Trophoblast cell (in vitro differentiated cells and primary cell): Measurements from ENCODE around the gene IGF1R.

Source experiments
- DNase-seq, 2 donors: peaks; one replicate each; pipeline ENCODE4 v3.0.0-alpha.2; 2016
- H2AFZ ChIP-seq: 2 replicates; pipeline ENCODE4 v1.6.1; 2013; ENCODE audit warnings: low read length, moderate library complexity, mild to moderate bottlenecking; ENCODE audit not compliant: insufficient read depth, poor library complexity
- H2AK5ac ChIP-seq: 2 replicates; pipeline ENCODE4 v1.6.1; 2013; ENCODE audit warnings: mild to moderate bottlenecking, low read length
- H2BK120ac ChIP-seq: 2 replicates; pipeline ENCODE4 v1.6.1; 2013; ENCODE audit warnings: low read length, mild to moderate bottlenecking, moderate library complexity; ENCODE audit not compliant: insufficient read depth, poor library complexity
- H2BK12ac ChIP-seq: 2 replicates; pipeline ENCODE4 v1.6.1; 2013; ENCODE audit warnings: mild to moderate bottlenecking, low read length, moderate library complexity
- H2BK5ac ChIP-seq: 2 replicates; pipeline ENCODE4 v1.6.1; 2013; ENCODE audit warnings: low read length, low read depth, moderate library complexity, mild to moderate bottlenecking; ENCODE audit not compliant: poor library complexity
- H3K14ac ChIP-seq: 2 replicates; pipeline ENCODE4 v1.6.1; 2013; ENCODE audit warnings: mild to moderate bottlenecking, low read length
- H3K18ac ChIP-seq: 2 replicates; pipeline ENCODE4 v1.6.1; 2013; ENCODE audit warnings: mild to moderate bottlenecking, low read length
- H3K23ac ChIP-seq: 2 replicates; pipeline ENCODE4 v1.6.1; 2013; ENCODE audit warnings: low read length
- H3K27ac ChIP-seq: 2 replicates; pipeline ENCODE4 v1.5.1; 2013; ENCODE audit warnings: low read depth, mild to moderate bottlenecking, inconsistent platforms, low read length, moderate library complexity
- H3K27me3 ChIP-seq: 2 replicates; pipeline ENCODE4 v1.6.1; 2013; ENCODE audit warnings: inconsistent platforms, mild to moderate bottlenecking, low read length, moderate library complexity; ENCODE audit not compliant: insufficient read depth
- H3K36me3 ChIP-seq, 2 experiments: 1 replicate in 1 of 2; 2 replicates in 1 of 2; pipeline ENCODE4 v1.6.1; 2013; ENCODE audit warnings: low read length in 2 of 2, mild to moderate bottlenecking in 2 of 2, moderate library complexity in 1 of 2; ENCODE audit not compliant: insufficient read depth in 2 of 2, control insufficient read depth in 1 of 2
- H3K4ac ChIP-seq: 2 replicates; pipeline ENCODE4 v1.6.1; 2013; ENCODE audit warnings: low read depth, mild to moderate bottlenecking, low read length, moderate library complexity
- H3K4me1 ChIP-seq, 2 experiments: 1 replicate in 1 of 2; 2 replicates in 1 of 2; pipeline ENCODE4 v1.6.1; 2013; ENCODE audit warnings: low read length in 2 of 2, mild to moderate bottlenecking in 2 of 2, moderate library complexity in 1 of 2; ENCODE audit not compliant: insufficient read depth in 2 of 2, control insufficient read depth in 1 of 2
- H3K4me2 ChIP-seq: 2 replicates; pipeline ENCODE4 v1.6.1; 2013; ENCODE audit warnings: inconsistent platforms, mild to moderate bottlenecking, low read length, moderate library complexity
- H3K4me3 ChIP-seq: 2 replicates; pipeline ENCODE4 v1.5.1; 2013; ENCODE audit warnings: mild to moderate bottlenecking, low read depth, low read length, inconsistent platforms
- H3K79me1 ChIP-seq: one replicate; pipeline ENCODE4 v1.6.1; 2013; ENCODE audit warnings: low read length
- H3K79me2 ChIP-seq: 2 replicates; pipeline ENCODE4 v1.6.1; 2013; ENCODE audit warnings: low read length, mild to moderate bottlenecking; ENCODE audit not compliant: control insufficient read depth, insufficient read depth, poor library complexity
- H3K9ac ChIP-seq: 2 replicates; pipeline ENCODE4 v1.6.1; 2013; ENCODE audit warnings: mild to moderate bottlenecking, low read length
- H3K9me3 ChIP-seq: 2 replicates; pipeline ENCODE4 v1.6.1; 2013; ENCODE audit warnings: low read depth, mild to moderate bottlenecking, control low read depth, inconsistent platforms, low read length; ENCODE audit not compliant: insufficient read depth
- H4K12ac ChIP-seq: 2 replicates; pipeline ENCODE4 v1.6.1; 2013; ENCODE audit warnings: low read depth, mild to moderate bottlenecking, low read length, moderate library complexity
- H4K8ac ChIP-seq: 2 replicates; pipeline ENCODE4 v1.6.1; 2013; ENCODE audit warnings: low read depth, mild to moderate bottlenecking, low read length, moderate library complexity
- H4K91ac ChIP-seq: one replicate; pipeline ENCODE4 v1.6.1; 2013; ENCODE audit warnings: low read depth, mild to moderate bottlenecking, low read length, moderate library complexity
- WGBS: extraction: QIAGEN DNeasy Blood & Tissue Kit; methylation state at CpG from one replicate; pipeline ENCODE4 v1.1.7; 2013; ENCODE audit warnings: missing lambda C conversion rate; ENCODE audit not compliant: insufficient read length, insufficient coverage; ENCODE audit errors: extremely low coverage; 5-methylcytosine and 5-hydroxymethylcytosine counted together

IGF1R gene

DNA sequence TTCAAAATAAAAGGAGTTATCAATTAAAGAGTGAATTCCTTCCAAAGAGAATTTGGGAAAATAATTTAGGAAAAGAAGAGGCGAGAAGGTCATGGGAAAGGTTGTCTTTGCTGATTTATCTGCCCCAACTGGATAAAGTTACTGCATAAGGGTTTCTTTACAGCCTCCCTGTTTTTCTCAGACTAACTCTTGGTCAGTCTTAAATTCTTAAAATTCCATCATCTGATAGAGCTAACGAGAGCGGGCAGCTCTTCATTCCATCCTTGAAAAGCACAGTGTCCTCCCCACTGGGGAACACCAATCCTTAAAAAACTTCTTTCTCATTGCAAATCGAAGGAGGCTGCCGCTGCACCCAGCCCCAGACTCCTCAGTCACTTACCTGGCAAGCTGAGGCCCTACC is 252.0 kb downstream of the IGF1R start:
- Histone ChIP-seq H3K4me3 (no peak overlapping the region), H3K9me3 (no peaks in the 10 kb centered on the region), H2BK120ac (peak overlapping the region; percentile 99), H2BK5ac (peak overlapping the region; percentile 85), H2AFZ (no peak overlapping the region), H3K79me1 (peaks cover 57% of the 10 kb centered on the region), H3K14ac (peak overlapping the region; percentile 43), H4K91ac (peak overlapping the region; percentile 25), H4K8ac (no peak overlapping the region), H3K27ac (peak overlapping the region; percentile 89), H3K36me3 (no peaks in the 10 kb centered on the region), H3K4ac (no peak overlapping the region), H2BK12ac (no peak overlapping the region), H3K4me1 (peaks cover 37 to 46% of the 10 kb centered on the region in 2 experiments), H4K12ac (no peak overlapping the region), H2AK5ac (no peak overlapping the region), H3K27me3 (no peaks in the 10 kb centered on the region), H3K23ac (no peak overlapping the region), H3K9ac (peak overlapping the region; percentile 36), H3K4me2 (peak overlapping the region; percentile 38), H3K79me2 (peaks cover 10% of the 10 kb centered on the region), H3K18ac (no peak overlapping the region)
- peak; percentile 21 to 66 for DNase-seq
- no CpG with 5 or more reads among the region's 5 CpGs for WGBS

DNA sequence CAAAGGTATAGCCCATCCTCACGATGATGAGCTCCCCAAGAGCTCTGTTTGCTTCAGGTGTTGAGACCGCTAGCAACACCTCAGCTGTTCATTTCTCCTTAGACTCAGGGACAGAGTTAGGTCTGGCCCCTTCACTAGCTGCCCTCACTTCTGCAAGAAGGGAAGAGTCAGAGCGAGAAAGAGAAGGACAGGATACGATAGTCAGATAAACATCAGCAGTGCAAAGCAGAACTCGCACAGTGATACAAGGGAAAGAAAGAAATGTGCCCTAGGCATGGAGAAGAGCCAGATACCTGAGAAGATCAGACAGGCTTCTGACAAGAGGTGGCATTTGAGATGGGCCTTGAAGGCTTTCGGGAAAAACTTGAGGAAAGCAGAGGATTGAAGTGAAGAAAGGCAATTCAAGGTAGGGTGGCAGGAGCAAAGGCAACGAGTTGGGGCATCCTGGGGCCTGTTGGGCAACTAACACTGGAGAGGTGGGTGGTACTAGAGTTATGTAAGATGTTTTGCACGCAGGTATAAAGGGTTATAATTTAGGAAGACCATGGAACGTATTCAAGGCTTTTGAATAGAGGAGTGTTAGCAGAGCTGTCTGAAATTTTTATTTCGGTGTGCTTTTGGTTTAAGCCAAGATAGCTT is 253.2 kb downstream of the IGF1R start:
- peaks cover 10% of the 10 kb centered on the region for H3K79me2 ChIP-seq
- H3K14ac ChIP-seq: peak overlapping the region; percentile 80
- H3K18ac ChIP-seq: peak overlapping the region; percentile 87
- peak overlapping the region; percentile 63 for H3K4me2 ChIP-seq
- H3K27me3 ChIP-seq: no peaks in the 10 kb centered on the region
- peak; percentile 59 to 90 for DNase-seq
- H3K9me3 ChIP-seq: no peaks in the 10 kb centered on the region
- peak overlapping the region; percentile 91 for H2BK5ac ChIP-seq
- peaks cover 37 to 44% of the 10 kb centered on the region in 2 experiments for H3K4me1 ChIP-seq
- H3K4ac ChIP-seq: peak overlapping the region; percentile 75
- peak overlapping the region; percentile 76 for H2BK12ac ChIP-seq
- H2BK120ac ChIP-seq: peak overlapping the region; percentile 94
- peak overlapping the region; percentile 95 for H4K91ac ChIP-seq
- peak overlapping the region; percentile 89 for H2AK5ac ChIP-seq
- no peak overlapping the region for H3K4me3 ChIP-seq
- H3K36me3 ChIP-seq: peaks cover 3 to 4% of the 10 kb centered on the region in 2 experiments
- no CpG with 5 or more reads among the region's 10 CpGs for WGBS
- H3K9ac ChIP-seq: peak overlapping the region; percentile 59
- H4K12ac ChIP-seq: peak overlapping the region; percentile 24
- no peak overlapping the region for H3K23ac ChIP-seq
- H2AFZ ChIP-seq: peak overlapping the region; percentile 31
- peaks cover 48% of the 10 kb centered on the region for H3K79me1 ChIP-seq
- peak overlapping the region; percentile 78 for H4K8ac ChIP-seq
- peak overlapping the region; percentile 94 for H3K27ac ChIP-seq

DNA sequence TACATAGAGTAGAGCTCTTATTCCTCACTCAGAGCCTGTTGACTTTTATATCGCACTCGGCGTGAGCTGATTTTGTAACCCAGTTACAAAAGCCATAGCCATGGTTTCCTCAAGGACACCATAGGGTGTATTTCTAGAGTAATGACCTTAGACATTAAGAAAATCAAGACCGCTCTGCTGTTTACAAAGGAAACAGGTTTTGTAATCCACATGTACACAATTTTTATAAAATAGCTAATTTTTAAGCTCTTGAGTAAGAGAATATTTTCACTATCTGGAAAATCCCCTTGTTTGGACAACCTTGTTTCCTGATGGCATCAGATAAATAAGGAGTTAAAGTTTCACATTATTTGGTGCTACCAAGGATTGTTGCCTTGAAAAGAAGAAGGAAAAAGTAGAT is 254.6 kb downstream of the IGF1R start:
- H3K4ac ChIP-seq: peak overlapping the region; percentile 43
- H3K79me1 ChIP-seq: peaks cover 45% of the 10 kb centered on the region
- no peak overlapping the region for H4K12ac ChIP-seq
- no peak for DNase-seq
- no peak overlapping the region for H3K23ac ChIP-seq
- H2AFZ ChIP-seq: no peak overlapping the region
- H2BK120ac ChIP-seq: peak overlapping the region; percentile 88
- H3K14ac ChIP-seq: peak overlapping the region; percentile 50
- H3K18ac ChIP-seq: no peak overlapping the region
- H3K36me3 ChIP-seq: peaks cover 9 to 17% of the 10 kb centered on the region in 2 experiments
- H4K8ac ChIP-seq: peak overlapping the region; percentile 39
- H4K91ac ChIP-seq: peak overlapping the region; percentile 75
- no CpG with 5 or more reads among the region's 4 CpGs for WGBS
- H2BK12ac ChIP-seq: peak overlapping the region; percentile 90
- H2AK5ac ChIP-seq: peak overlapping the region; percentile 59
- H3K27me3 ChIP-seq: no peaks in the 10 kb centered on the region
- no peak overlapping the region for H3K4me3 ChIP-seq
- no peak overlapping the region for H3K4me2 ChIP-seq
- peak overlapping the region; percentile 87 for H2BK5ac ChIP-seq
- peak overlapping the region; percentile 94 for H3K27ac ChIP-seq
- peaks cover 39 to 49% of the 10 kb centered on the region in 2 experiments for H3K4me1 ChIP-seq
- H3K9me3 ChIP-seq: no peaks in the 10 kb centered on the region
- H3K79me2 ChIP-seq: peaks cover 10% of the 10 kb centered on the region
- H3K9ac ChIP-seq: no peak overlapping the region

DNA sequence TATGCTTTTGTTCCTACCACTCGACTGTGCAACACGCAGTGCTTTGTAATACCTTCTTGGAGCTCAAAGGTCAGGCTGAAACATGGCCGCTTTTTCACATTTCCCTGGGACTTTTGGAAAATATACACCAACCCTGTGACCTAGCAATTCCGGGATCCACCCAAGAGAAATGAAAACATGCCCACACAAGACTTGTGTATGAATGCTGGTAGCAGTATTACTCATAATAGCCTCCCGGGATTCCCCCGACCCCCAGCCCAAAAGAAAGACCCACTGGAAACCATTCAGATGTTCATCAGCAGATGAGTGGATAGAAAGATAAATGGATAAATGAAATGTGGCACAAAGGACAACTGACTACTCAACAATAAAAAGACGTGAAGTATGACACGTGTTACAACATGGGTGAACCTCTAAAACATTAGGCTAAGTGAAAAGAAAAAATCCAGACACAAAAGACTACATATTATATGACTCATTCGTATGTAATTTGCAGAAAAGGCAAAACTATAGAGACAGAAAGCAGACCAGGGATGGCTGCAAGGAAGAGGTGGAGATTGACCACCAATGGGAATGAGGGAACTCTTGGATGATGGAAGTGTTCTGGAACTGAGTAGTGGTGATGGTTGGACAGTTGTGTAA is 255.2 kb downstream of the IGF1R start:
- DNase-seq: peak; percentile 90 to 95
- Histone ChIP-seq H3K4me1 (peaks cover 39 to 49% of the 10 kb centered on the region in 2 experiments), H2BK120ac (peak overlapping the region; percentile 88), H3K9ac (no peak overlapping the region), H3K9me3 (no peaks in the 10 kb centered on the region), H2BK5ac (peak overlapping the region; percentile 71), H3K27ac (peak overlapping the region; percentile 94), H3K79me1 (peaks cover 43% of the 10 kb centered on the region), H3K27me3 (no peaks in the 10 kb centered on the region), H3K4me3 (no peak overlapping the region), H4K91ac (peak overlapping the region; percentile 75), H4K12ac (no peak overlapping the region), H3K14ac (peak overlapping the region; percentile 21), H3K4me2 (no peak overlapping the region), H3K36me3 (peaks cover 12 to 21% of the 10 kb centered on the region in 2 experiments), H3K79me2 (peaks cover 10% of the 10 kb centered on the region), H2BK12ac (no peak overlapping the region), H2AFZ (no peak overlapping the region), H4K8ac (peak overlapping the region; percentile 17), H3K18ac (peak overlapping the region; percentile 48), H3K23ac (no peak overlapping the region), H2AK5ac (peak overlapping the region; percentile 4), H3K4ac (peak overlapping the region; percentile 49)
- no CpG with 5 or more reads among the region's 9 CpGs for WGBS
